CD4-positive, alpha-beta T cell treated with Interleukin-15 for 4 hours (primary cell): ENCODE measurements around the gene POR.

Source experiments
- DNase-seq: peaks from one replicate; pipeline ENCODE4 v3.0.0-alpha.2; 2020; ENCODE audit warnings: low spot score

POR gene

GRCh38 chr7:75955331-75955955 is 40.5 kb downstream of the POR start:
- DNase-seq = no peak

GRCh38 chr7:75957021-75957736 is 42.2 kb downstream of the POR start:
- no peak for DNase-seq

- no peak for DNase-seq
These were observed 44.0 kb downstream of the POR start for GRCh38 chr7:75958802-75959543.

GRCh38 chr7:75960372-75960771 is 45.4 kb downstream of the POR start:
- DNase-seq = no peak

- no peak for DNase-seq
These were observed 46.3 kb downstream of the POR start for GRCh38 chr7:75961218-75961617.

- no peak for DNase-seq
These were observed 47.8 kb downstream of the POR start for GRCh38 chr7:75962607-75963380.

GRCh38 chr7:75963381-75963995 is 48.5 kb downstream of the POR start:
- no peak for DNase-seq

GRCh38 chr7:75965617-75966016 is 50.7 kb downstream of the POR start:
- DNase-seq = no peak

- DNase-seq = no peak
These were observed 51.4 kb downstream of the POR start for GRCh38 chr7:75966190-75966961.

- no peak for DNase-seq
These were observed 52.1 kb downstream of the POR start for GRCh38 chr7:75967055-75967454.

- DNase-seq = no peak
These were observed 52.6 kb downstream of the POR start for GRCh38 chr7:75967487-75967997.

- no peak for DNase-seq
These were observed 53.1 kb downstream of the POR start for GRCh38 chr7:75968012-75968411.

- no peak for DNase-seq
These were observed 53.6 kb downstream of the POR start for GRCh38 chr7:75968561-75969001.

- no peak for DNase-seq
These were observed 54.2 kb downstream of the POR start for GRCh38 chr7:75969182-75969581.

- DNase-seq = no peak
These were observed 54.9 kb downstream of the POR start for GRCh38 chr7:75969704-75970498.

GRCh38 chr7:75971309-75971960 is 56.5 kb downstream of the POR start:
- DNase-seq = no peak

- DNase-seq = no peak
These were observed 57.2 kb downstream of the POR start for GRCh38 chr7:75971961-75972763.

GRCh38 chr7:75977743-75978142 is 62.8 kb downstream of the POR start:
- DNase-seq = no peak
